ENCODE data around the gene ADNP2.

ADNP2 gene

GRCh38 chr18:80188643-80189530 is 79.8 kb downstream of the ADNP2 start:
- no peak for DNase-seq (ENCODE audit: low read depth)

- no peak for DNase-seq (ENCODE audit: low read depth)
These were observed 80.4 kb downstream of the ADNP2 start for GRCh38 chr18:80189531-80189865.

Measured in fibroblast of the conjunctiva (primary cell).